H1 (cell line): ENCODE results near the gene ENTPD2. TPM values are rescaled to one million over a fixed set of nuclear protein-coding genes. Genes with fewer than 3 reads are reported as not detected.

Source experiments
- CTCF ChIA-PET: fragments of 300-600 bp; sonication (Branson Sonifier 250); formaldehyde crosslinking; loops from one replicate; lab custom pipeline; 2021; ENCODE audit not compliant: partially characterized antibody; lab: Charles Lee
- POLR2A ChIA-PET: fragments of 300-600 bp; sonication (Branson Sonifier 250); formaldehyde crosslinking; loops from one replicate; lab custom pipeline; 2021; ENCODE audit warnings: inconsistent platforms; ENCODE audit not compliant: partially characterized antibody; lab: Charles Lee
- DNase-seq, 2 experiments: peaks; one replicate each; pipeline versions ENCODE4 v3.0.0 to v3.0.0-alpha.2; 2010 to 2022; ENCODE audit warnings: low spot score in 2 of 2, low read depth in 1 of 2, mixed read lengths in 1 of 2
- FAIRE-seq: peaks from 2 replicates; lab custom pipeline; 2011; peaks lifted over from hg19 to GRCh38; lab: Jason Lieb, UNC
- H2AFZ ChIP-seq: 2 replicates; pipeline ENCODE4 v1.8.1; 2012; ENCODE audit warnings: low read length, inconsistent platforms
- H2AK5ac ChIP-seq: 2 replicates; pipeline ENCODE4 v1.6.1; 2013; ENCODE audit warnings: low read depth, low read length
- H2BK120ac ChIP-seq: replicated peaks from 2 replicates; pipeline ENCODE3; 2013; ENCODE audit warnings: low read depth, low read length, inconsistent platforms
- H2BK12ac ChIP-seq: 2 replicates; pipeline ENCODE4 v1.6.1; 2013; ENCODE audit warnings: low read depth, low read length
- H2BK15ac ChIP-seq: 2 replicates; pipeline ENCODE4 v1.6.1; 2013; ENCODE audit warnings: low read length
- H2BK20ac ChIP-seq: 2 replicates; pipeline ENCODE4 v1.6.1; 2013; ENCODE audit warnings: low read length
- H2BK5ac ChIP-seq: 2 replicates; pipeline ENCODE4 v1.6.1; 2013; ENCODE audit warnings: low read depth, low read length
- H3K14ac ChIP-seq: 2 replicates; pipeline ENCODE4 v1.6.1; 2013; ENCODE audit warnings: inconsistent platforms; ENCODE audit not compliant: insufficient read length
- H3K18ac ChIP-seq: 2 replicates; pipeline ENCODE4 v1.6.1; 2013; ENCODE audit warnings: low read length; ENCODE audit errors: extremely low read depth
- H3K23ac ChIP-seq: 2 replicates; pipeline ENCODE4 v1.6.1; 2013; ENCODE audit warnings: inconsistent platforms; ENCODE audit not compliant: insufficient read length
- H3K23me2 ChIP-seq: 2 replicates; pipeline ENCODE4 v1.6.1; 2013; ENCODE audit warnings: low read depth, low read length
- H3K27ac ChIP-seq: 2 replicates; pipeline ENCODE4 v1.6.1; 2011; ENCODE audit warnings: low read depth, low read length, inconsistent platforms
- H3K27me3 ChIP-seq, 4 experiments: replicated peaks in 1 of 4; 1 replicate in 1 of 4; 2 replicates in 3 of 4; pipeline versions ENCODE4 v1.6.1 to v1.8.1; 2011 to 2013; ENCODE audit warnings: low read length in 3 of 4, mild to moderate bottlenecking in 3 of 4, inconsistent platforms in 2 of 4, mixed read lengths in 2 of 4, moderate library complexity in 1 of 4; ENCODE audit not compliant: control insufficient read depth in 3 of 4, insufficient read depth in 3 of 4; ENCODE audit errors: extremely low read depth in 1 of 4
- H3K36me3 ChIP-seq, 4 experiments: 2 replicates each; pipeline versions ENCODE4 v1.6.1 to v1.8.1; 2011 to 2013; ENCODE audit warnings: mild to moderate bottlenecking in 4 of 4, low read length in 3 of 4, moderate library complexity in 2 of 4, control low read depth in 1 of 4, inconsistent platforms in 1 of 4; ENCODE audit not compliant: insufficient read depth in 4 of 4, control insufficient read depth in 2 of 4
- H3K4ac ChIP-seq: replicated peaks from 2 replicates; pipeline ENCODE3; 2013; ENCODE audit warnings: low read length, low read depth, mixed read lengths, inconsistent platforms; ENCODE audit not compliant: insufficient read length
- H3K4me1 ChIP-seq, 4 experiments: replicated peaks in 1 of 4; 1 replicate in 1 of 4; 2 replicates in 3 of 4; pipeline versions ENCODE4 v1.6.1 to v1.8.1; 2011 to 2013; ENCODE audit warnings: low read length in 3 of 4, inconsistent platforms in 2 of 4, mixed read lengths in 1 of 4; ENCODE audit not compliant: insufficient read depth in 4 of 4, control insufficient read depth in 3 of 4
- H3K4me2 ChIP-seq, 2 experiments: 2 replicates each; pipeline versions ENCODE4 v1.6.1 to v1.8.1; 2011 to 2013; ENCODE audit warnings: low read depth in 2 of 2, low read length in 2 of 2, control low read depth in 1 of 2, inconsistent platforms in 1 of 2, mild to moderate bottlenecking in 1 of 2; ENCODE audit not compliant: insufficient read depth in 1 of 2
- H3K4me3 ChIP-seq, 4 experiments: fragments of 200-600, 300-600 bp in 1 of 4; sonication (generic), shearing (Covaris generic), sonication (Bioruptor Twin) in 1 of 4; 2 replicates each; pipeline versions ENCODE4 v1.5.1 to v1.8.1; 2011 to 2016; ENCODE audit warnings: low read length in 4 of 4, low read depth in 3 of 4, control low read depth in 2 of 4, inconsistent platforms in 2 of 4, mild to moderate bottlenecking in 2 of 4, mixed read lengths in 1 of 4, moderate library complexity in 1 of 4; ENCODE audit not compliant: insufficient read depth in 2 of 4; ENCODE audit errors: extremely low read depth in 1 of 4
- H3K56ac ChIP-seq: replicated peaks from 2 replicates; pipeline ENCODE3; 2013; ENCODE audit warnings: low read depth, mild to moderate bottlenecking, mixed read lengths, low read length, inconsistent platforms; ENCODE audit not compliant: insufficient read length
- H3K79me1 ChIP-seq: 2 replicates; pipeline ENCODE4 v1.6.1; 2013; ENCODE audit warnings: low read depth, low read length, control low read depth
- H3K79me2 ChIP-seq, 2 experiments: 2 replicates each; pipeline versions ENCODE4 v1.6.1 to v1.8.1; 2012 to 2013; ENCODE audit warnings: low read length in 2 of 2, mild to moderate bottlenecking in 2 of 2, inconsistent platforms in 1 of 2; ENCODE audit not compliant: insufficient read depth in 2 of 2, control insufficient read depth in 1 of 2
- H3K9ac ChIP-seq, 4 experiments: replicated peaks in 1 of 4; 1 replicate in 1 of 4; 2 replicates in 3 of 4; pipeline versions ENCODE4 v1.6.1 to v1.8.1; 2011 to 2013; ENCODE audit warnings: low read depth in 3 of 4, low read length in 3 of 4, control low read depth in 2 of 4, mild to moderate bottlenecking in 2 of 4, moderate library complexity in 2 of 4, inconsistent platforms in 1 of 4; ENCODE audit errors: extremely low read depth in 1 of 4
- H3K9me3 ChIP-seq, 2 experiments: 2 replicates each; pipeline versions ENCODE4 v1.6.1 to v1.8.1; 2012 to 2013; ENCODE audit warnings: mild to moderate bottlenecking in 2 of 2, moderate library complexity in 2 of 2, control low read depth in 1 of 2, inconsistent platforms in 1 of 2, low read depth in 1 of 2, low read length in 1 of 2, mixed read lengths in 1 of 2; ENCODE audit not compliant: insufficient read depth in 2 of 2
- H4K20me1 ChIP-seq, 2 experiments: replicated peaks in 1 of 2; 2 replicates each; pipeline versions ENCODE3 to v1.8.1; 2011 to 2013; ENCODE audit warnings: inconsistent platforms in 2 of 2, low read length in 2 of 2, mild to moderate bottlenecking in 1 of 2; ENCODE audit not compliant: insufficient read depth in 2 of 2, control insufficient read depth in 1 of 2
- H4K5ac ChIP-seq: 2 replicates; pipeline ENCODE4 v1.6.1; 2013; ENCODE audit warnings: low read length, low read depth, mixed read lengths, inconsistent platforms; ENCODE audit not compliant: insufficient read length
- H4K8ac ChIP-seq: 2 replicates; pipeline ENCODE4 v1.8.0; 2013; ENCODE audit warnings: mild to moderate bottlenecking, moderate library complexity, low read length, inconsistent platforms; ENCODE audit not compliant: insufficient read depth; ENCODE audit errors: extremely low read depth
- H4K91ac ChIP-seq: replicated peaks from 2 replicates; pipeline ENCODE3; 2013; ENCODE audit warnings: low read length, mixed read lengths, inconsistent platforms; ENCODE audit not compliant: insufficient read length
- EZH2 ChIP-seq: fragments of 200-600 bp; sonication (generic); IDR thresholded peaks from 2 replicates; pipeline ENCODE4 v1.7.1; 2012; ENCODE audit warnings: low read depth, mild to moderate bottlenecking, moderate library complexity, low read length, inconsistent platforms; ENCODE audit not compliant: severe bottlenecking
- GABPA ChIP-seq: IDR thresholded peaks from 2 replicates; pipeline ENCODE4 v1.6.1; 2011; ENCODE audit warnings: mild to moderate bottlenecking, low read length, moderate library complexity, borderline replicate concordance; ENCODE audit not compliant: insufficient read depth
- SIRT6 ChIP-seq: IDR thresholded peaks from one replicate; pipeline ENCODE4 v1.7.1; 2012; ENCODE audit warnings: low read length, inconsistent platforms
- SUZ12 ChIP-seq: fragments of 200-600 bp; sonication (generic); IDR thresholded peaks from 2 replicates; pipeline ENCODE4 v1.6.1; 2012; ENCODE audit warnings: mild to moderate bottlenecking, inconsistent platforms, low read length, moderate library complexity, mixed read lengths
- WGBS, 2 experiments: shearing (Covaris generic) in 1 of 2; methylation state at CpG; one replicate each; pipeline versions ENCODE4 v1.1.6 to v1.1.7; 2013 to 2015; ENCODE audit warnings: low lambda C conversion rate in 2 of 2, mixed read lengths in 2 of 2, inconsistent platforms in 1 of 2, low coverage in 1 of 2, missing lambda C conversion rate in 1 of 2; ENCODE audit not compliant: insufficient replicate concordance in 2 of 2, insufficient coverage in 1 of 2, insufficient read length in 1 of 2; ENCODE audit errors: extremely low coverage in 1 of 2, missing lambda C conversion rate in 1 of 2; 5-methylcytosine and 5-hydroxymethylcytosine counted together
- polyA plus RNA-seq, 7 experiments: library from polyadenylated mRNA; depleted of rRNA in 3 of 7; stranded (reverse) in 5 of 7; unstranded in 2 of 7; fragments of >200 nt in 5 of 7; fragments of 200-250 nt in 2 of 7; gene quantifications; 1 replicate in 5 of 7; 2 replicates in 1 of 7; 4 replicates in 1 of 7; pipeline versions ENCODE4 v1.2.1 to v1.2.3, GENCODE V29; 2011 to 2013; ENCODE audit warnings: missing spikeins in 2 of 7, mixed read lengths in 2 of 7
- total RNA-seq: library from RNA; stranded (reverse); fragmentation: NEBNext Ultra II Directional; extraction: Animal tissue kit (Norgen Biotek cat#: 25700); gene quantifications from 2 replicates; pipeline ENCODE4 v1.2.1, GENCODE V29; 2021

The ENTPD2 gene
- total and polyA plus RNA-seq, 2 of the 8 experiments (the other 6 are each of a cell fraction or from before 2014, with no cell fraction given), result 0.65 to 3.8 TPM

GRCh38 chr9:137045294-137046087 lies 8.4 kb downstream of the ENTPD2 start:
- Histone ChIP-seq H3K4me2 (peak overlapping the region; percentile 34 to 99), H4K5ac (no peak overlapping the region), H3K79me2 (peaks cover 0 to 4% of the 10 kb centered on the region in 2 experiments; a peak in 1 of 4 replicates), H2AFZ (no peak overlapping the region), H3K56ac (no peak overlapping the region), H2BK20ac (no peak overlapping the region), H3K9ac (peak overlapping the region in 1 of 4 experiments; percentile 71; a peak in 4 of 7 replicates), H3K23ac (no peak overlapping the region), H4K20me1 (peaks cover 8 to 26% of the 10 kb centered on the region in 2 experiments), H2BK5ac (no peak overlapping the region), H2BK12ac (0 out of 2 replicates have a peak overlapping the region, but pooled peaks have one; percentile 17), H3K18ac (no peak overlapping the region; the same call in 1 of the 2 replicates), H2BK120ac (no peak overlapping the region), H4K8ac (peak overlapping the region; percentile 79; the same call in 1 of the 2 replicates), H3K79me1 (peaks cover 9% of the 10 kb centered on the region), H3K9me3 (no peaks in the 10 kb centered on the region), H3K23me2 (peaks cover 12% of the 10 kb centered on the region; the same call in 1 of the 2 replicates), H3K4ac (no peak overlapping the region), H3K4me3 (peak overlapping the region; percentile 38 to 62 (median 56)), H3K4me1 (peaks cover 3 to 14% (median 8%) of the 10 kb centered on the region in 4 experiments; a peak in 6 of 7 replicates), H4K91ac (no peak overlapping the region), H3K14ac (no peak overlapping the region), H2AK5ac (no peak overlapping the region), H3K27ac (no peak overlapping the region), H3K36me3 (no peaks in the 10 kb centered on the region), H2BK15ac (no peak overlapping the region), H3K27me3 (peaks cover 17 to 47% (median 34%) of the 10 kb centered on the region in 4 experiments)
- ChIA-PET POLR2A (interaction anchor here (1.0 to 2.4 kb wide), 4 partner anchors 14 to 199 kb away, joined by 3 to 5 read pairs (median 4); partner anchors contain the start of genes FUT7 and TUBB4B), CTCF (interaction anchor here (0.8 to 7.6 kb wide), 19 partner anchors 9 to 203 kb away, joined by 3 to 291 read pairs (median 5); partner anchors contain the start of genes AJM1, FUT7, GRIN1 and RNF224)
- FAIRE-seq (no peak), DNase-seq (peak in 1 of 2 experiments; percentile 75)
- 7% methylated on average over 54 of the region's 96 CpGs; no CpG with 5 or more reads in 1 of the 2 experiments for WGBS, 2 experiments
- TF ChIP-seq SUZ12 (peak; percentile 60), GABPA (0 out of 2 replicates have a peak, but pooled peaks have one; percentile 18), EZH2 (peak; percentile 16), SIRT6 (no peak)
